COLO668 (cell line): ENCODE measurements around the gene HPSE2.
"Not testable (repeated sequence)": the region's sequence is repeated elsewhere in the genome, so short reads cannot be mapped to it uniquely, and the experiment has no call there.

ENCODE experiments used
- DNase-seq: peaks from one replicate; lab custom pipeline; 2025; ENCODE audit not compliant: unreplicated experiment; lab: John Stamatoyannopoulos, UW

Gene HPSE2

DNA sequence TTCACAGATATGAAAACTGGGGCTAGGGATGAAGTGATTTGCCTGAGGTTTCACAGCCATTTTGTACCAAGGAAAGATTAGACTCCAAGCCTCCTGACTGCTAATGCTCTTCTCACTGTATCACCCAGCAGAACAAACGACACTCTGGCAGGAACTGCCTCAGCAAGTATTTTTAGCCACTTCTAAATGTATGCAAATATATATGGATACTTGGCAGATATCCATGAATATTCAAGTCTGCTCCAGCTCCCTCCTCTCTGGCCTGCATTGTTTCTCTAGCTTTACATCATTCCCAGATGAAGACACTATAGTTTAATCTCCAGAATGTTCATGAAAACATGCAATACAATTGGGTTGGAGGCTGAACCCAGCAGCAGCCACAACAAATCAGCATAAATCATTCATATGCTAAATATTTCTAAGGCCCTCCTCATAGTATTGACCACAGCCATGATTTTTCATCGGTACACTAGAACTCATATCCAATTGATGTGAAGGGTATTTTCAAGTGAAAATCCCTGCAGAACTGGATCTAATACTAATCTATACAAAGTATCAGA lies 65.5 kb downstream of the HPSE2 start:
- DNase-seq: no peak

DNA sequence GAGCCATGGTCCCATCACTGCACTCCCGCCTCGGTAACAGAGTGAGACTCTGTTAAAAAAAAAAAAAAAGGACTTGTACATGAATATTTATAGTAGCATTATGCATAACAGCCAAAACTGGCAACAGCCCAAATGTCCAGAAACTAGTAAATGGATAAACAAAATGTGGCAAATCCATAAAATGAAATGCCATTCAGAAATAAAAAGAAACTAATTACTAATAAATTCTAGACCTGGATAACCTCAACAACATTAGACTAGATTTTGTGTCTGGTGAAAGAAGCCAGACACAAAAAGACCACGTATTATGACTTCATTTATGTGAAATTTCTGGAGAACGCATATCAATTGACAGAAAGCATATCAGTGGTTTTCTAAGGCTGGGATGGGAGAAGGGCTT lies 74.5 kb downstream of the HPSE2 start:
- DNase-seq: no peak

DNA sequence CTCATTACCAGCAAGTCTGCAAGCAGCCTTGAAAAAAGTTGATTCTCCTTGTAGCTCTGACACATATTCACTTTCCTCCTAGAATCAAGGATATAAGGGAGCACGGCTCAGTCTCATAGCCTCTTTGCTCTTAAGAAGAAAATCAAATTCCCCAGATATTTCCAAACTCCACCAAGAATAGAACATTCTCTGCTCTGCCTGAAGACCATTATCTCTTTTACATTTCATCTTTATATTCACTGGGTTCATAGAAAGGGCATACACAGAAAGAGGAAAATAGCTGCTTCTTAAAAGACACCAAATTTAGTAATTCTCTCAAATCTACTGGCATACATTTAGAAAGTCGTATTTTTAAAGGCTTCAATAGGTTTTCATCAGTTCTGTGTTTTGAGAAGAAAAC lies 92.0 kb downstream of the HPSE2 start:
- no peak for DNase-seq

DNA sequence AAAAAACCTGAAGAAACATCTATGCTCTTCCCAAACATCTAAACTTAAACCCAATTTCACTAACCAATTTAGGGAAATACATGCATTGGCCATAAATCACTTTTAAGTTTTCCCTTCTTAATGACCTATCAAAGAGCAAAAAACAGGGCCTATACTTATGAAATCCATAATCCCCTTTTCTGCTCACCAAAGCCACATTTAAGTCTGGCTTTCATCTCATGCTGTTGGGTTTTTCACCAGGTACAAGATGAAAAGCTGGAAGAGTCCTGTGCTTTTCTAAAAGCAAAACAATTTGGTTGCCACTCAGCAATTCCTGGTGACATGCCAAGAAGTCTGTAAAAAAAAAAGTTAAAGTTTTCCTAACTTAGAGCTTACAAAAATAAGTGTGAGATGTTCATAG lies 92.6 kb downstream of the HPSE2 start:
- no peak for DNase-seq

DNA sequence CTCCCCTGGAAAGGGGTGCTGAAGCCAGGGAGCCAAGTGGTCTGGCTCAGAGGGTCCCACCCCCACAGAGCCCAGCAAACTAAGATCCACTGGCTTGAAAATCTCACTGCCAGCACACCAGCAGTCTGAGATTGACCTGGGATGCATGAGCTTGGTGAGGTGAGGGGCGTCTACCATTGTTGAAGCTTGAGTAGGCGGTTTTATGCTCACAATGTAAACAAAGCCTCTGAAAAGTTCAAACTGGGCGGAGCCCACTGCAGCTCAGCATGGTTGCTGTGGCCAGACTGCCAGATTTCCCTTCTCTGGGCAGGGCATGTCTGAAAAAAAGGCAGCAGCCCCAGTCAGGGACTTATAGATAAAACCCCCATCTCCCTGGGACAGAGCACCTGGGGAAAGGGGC lies 102.8 kb downstream of the HPSE2 start:
- not testable (repeated sequence) for DNase-seq

DNA sequence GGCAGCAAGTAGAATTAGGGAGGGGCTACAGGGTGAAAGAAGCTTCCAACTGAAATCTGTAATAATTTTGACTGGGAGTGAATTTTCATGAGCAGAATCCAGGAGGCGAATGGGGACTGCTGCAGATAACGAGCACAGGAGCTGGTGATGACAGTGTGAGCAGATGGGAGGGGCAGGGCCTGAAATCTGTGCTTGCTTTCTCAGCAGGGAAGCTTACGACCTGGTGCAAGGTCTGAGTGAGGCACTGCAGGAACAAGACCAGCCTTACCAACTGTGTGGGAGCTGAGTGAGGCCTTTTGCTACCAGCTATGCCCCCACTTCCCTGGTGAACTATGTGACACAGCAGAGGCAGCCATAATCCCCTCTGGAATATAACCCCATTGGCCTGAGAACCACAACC lies 109.8 kb downstream of the HPSE2 start:
- no peak for DNase-seq

DNA sequence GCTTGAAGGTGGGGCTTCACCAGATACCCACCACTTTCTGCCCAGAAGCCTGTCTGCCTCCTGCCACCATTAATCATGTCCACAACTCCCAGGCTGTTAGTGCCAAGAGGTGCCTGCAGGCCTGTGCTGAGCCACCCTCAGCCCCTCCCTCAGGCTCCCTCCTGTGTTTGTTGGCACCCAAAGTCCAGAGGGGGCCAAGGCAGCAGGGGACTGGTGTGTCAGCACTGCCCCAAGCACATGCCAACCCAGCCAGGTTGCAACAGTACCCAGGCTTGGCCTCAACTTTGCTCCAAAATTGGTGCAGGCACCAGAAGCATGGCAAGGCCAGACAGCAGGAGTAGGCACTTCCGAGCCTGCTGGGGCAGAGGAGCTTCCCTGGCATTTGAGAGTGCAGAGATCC lies 111.3 kb downstream of the HPSE2 start:
- no peak for DNase-seq

DNA sequence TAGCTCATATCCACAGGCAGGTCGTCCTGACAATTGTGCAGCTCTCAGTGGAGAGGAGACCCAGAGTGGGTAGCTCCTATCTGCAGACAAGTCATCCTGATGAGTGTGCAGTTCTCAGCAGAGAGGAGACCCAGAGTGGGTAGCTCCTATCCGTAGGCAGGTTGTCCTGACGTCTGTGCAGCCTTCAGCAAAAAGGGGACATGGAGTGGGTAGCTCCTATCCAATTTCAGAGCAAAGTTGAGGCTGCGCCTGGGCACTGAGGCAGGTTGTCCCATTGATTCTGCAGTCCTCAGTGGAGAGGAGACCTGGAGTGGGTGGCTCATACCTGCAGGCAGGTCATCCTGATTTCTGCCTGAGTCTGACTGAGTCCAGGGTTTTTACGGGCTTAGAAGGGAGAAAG lies 111.8 kb downstream of the HPSE2 start:
- DNase-seq: no peak

DNA sequence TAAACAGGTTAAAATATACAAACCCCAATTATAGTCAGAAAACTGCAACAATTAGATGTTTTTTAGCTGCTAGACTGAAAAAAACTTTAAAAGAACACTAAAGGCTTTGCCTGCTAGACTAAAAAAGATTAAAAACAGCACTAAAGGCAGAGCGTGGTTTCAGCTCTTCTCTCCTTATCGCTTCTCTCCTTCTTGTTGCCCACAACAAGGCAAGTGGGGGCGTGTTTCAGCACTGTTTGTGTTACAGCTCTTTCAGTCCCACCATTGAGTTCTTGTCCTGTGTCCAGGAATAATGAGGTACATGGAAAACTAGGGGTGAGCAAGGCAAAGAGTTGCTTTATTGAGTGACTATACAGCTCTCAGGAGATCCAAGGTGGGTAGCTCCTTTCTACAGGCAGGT lies 112.3 kb downstream of the HPSE2 start:
- no peak for DNase-seq

DNA sequence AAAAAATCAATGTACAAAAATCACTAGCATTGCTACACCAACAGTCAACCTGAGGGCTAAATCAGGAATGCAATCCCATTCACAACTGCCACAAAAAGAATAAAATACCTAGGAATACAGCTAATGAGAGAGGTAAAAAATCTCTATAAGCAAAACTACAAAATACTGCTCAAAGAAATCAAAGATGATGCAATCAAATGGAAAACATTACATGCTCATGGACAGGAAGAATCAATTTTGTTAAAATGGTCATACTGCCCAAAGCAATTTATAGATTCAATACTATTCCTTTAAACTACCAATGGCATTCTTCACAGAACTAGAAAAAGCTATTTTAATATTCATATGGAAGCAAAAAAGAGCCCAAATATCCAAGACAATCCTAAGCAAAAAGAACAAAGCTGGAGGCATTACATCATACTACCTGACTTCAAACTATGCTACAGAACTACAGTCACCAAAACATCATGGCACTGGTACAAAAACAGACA lies 116.3 kb downstream of the HPSE2 start:
- DNase-seq: no peak

DNA sequence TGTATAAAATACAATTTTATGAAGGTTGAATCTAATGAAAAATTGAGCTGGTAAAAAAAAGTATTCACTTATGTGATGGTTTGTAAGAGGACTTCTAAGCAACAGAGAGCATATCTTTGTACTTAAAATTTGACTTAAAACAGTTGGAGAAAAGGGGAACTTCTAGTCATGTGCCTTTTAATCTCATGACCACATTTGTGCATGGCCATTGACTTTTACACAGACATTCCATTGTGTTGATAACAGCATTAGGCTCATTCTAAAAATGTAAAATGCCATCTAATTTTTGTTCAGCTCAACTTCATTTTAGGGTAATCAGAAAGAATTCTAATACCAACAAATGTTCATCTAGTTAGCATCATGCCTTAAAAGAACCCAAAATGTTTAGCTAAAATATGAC lies 119.9 kb downstream of the HPSE2 start:
- DNase-seq: no peak

DNA sequence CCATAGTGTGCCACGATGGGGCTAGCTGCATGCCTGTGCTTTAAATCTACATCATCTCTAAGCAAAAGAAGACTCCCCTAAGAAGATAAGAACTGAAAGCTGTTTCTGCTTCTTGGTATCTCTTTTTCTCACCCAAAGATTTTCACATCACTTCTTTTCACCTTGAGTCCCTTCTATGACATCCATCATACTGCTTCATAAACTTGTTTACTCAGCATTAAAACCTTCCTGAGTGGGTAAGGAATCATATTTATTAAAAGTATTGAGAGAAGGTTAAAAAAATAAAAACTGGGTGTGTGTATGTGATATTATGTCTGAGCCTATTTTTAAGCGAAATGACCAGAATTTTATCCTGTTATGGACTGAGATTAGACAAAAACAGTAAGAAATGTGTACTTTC lies 150.3 kb downstream of the HPSE2 start:
- no peak for DNase-seq

DNA sequence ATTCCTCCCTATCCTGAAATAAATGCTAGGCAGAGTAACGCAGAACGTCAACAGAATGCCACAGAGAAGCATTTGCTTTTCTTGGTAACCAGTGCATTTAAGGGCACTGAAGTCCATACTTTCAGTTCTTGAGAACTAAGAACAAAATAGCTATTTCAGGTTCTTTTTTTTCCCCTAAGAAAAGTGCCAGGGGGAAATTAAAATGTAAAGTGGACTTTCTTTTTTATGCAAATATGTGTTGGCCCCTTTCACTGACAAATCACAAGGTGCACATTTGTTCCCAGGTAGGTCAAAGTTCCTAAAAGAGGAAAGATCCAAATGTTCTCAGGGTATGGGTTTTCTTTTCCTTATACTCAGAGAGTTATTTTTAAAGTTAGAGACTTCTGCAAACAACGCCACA lies 151.5 kb downstream of the HPSE2 start:
- no peak for DNase-seq

DNA sequence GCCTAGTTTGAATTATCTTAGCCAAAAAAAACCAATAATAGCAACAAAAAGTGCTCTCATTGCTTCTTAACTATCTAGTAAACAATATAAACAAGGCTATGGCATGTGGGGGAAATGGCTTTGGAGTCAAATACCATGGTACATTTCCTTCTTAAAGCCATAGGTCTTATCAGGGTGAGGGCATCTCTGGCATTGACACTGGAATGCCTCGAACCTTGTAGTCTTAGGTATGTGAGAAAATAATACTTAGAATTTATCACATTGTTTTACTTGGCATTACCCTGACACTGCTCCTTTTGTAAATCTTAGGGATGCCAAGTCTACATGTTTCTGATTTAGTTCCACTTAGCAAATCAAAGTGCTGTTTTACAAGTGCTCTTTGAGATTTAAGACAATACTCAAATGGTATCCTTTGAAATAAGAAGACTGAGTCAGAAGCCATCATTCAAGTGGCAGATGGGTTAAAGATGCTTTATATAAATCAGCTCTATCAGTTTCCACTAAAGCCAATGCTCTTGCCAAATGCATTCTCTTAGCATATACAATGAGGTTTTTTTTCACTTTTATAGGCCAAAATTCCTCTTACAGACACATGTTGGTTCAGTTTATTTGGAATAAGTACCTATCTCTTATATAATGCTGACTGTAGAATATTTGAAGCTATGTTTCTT lies 155.2 kb downstream of the HPSE2 start:
- DNase-seq: no peak

DNA sequence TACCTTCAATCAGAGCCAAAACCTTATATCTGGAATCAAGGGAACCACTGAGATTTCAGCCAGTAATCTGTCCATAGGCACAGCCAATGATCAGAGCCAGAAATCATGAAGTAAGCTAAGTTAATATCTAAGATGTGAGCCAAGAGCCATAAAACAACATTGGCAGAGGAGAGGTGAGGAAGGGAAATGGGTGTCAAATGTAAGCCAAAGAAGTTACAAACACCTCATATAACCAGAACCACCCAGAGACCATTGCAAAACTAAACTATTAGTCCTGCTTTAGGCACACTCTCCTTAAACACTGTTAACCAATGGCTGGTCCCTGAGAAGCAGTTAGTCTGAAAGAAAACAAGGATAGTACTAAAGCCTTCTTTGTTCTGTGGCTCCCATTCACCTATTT lies 173.1 kb downstream of the HPSE2 start:
- no peak for DNase-seq

DNA sequence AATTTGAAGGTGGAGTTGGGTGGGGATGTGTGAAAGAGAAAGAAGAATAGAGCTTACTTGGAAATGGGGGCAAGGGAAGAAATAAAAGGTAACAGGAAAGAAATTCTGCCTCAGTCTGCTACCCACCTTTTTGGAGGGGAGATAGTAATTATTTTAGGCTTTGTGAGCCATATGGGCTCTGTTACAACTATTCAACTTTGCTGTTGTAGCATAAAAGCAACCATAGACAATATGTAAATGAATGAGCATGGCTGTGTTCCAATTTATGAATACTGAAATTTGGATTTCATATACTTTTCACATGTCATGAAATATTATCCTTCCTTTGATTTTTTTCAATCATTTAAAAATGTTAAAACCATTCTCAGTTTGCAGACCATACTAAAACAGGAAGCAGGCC lies 176.9 kb downstream of the HPSE2 start:
- DNase-seq: no peak

DNA sequence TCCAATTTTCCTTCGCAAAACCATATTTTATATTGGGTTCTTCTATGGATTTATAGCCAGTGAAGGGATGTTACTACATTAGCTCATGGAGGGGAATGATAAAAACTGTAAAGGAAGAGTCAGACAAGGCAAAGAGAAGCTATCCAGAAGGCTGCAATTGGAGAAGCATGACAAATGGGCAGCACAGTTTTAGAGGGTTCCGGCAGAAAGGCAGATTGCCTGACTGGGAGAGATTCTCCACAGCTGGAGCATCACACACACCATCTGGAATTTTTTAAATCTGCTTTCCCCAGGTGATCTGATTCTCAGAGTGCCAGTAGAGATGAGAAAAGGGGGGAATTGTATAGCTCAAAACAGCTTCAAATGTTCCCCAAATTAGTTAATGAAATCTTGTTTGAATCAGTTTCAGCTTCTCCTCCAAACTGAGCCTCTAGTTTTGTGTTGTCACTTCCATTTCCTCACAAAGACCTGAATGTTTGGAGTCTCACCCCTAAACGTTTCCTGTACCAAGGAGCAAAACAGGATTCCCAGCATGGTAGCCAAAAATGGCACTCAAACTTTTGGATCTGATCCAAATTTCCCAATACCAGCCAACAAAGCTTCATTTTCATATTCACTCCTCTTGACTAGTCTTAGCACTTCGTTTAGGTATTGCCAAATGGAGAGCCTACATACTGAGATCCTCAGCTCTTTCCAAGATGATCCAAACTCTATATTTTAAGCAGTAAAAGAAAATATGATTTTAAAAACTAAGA lies 177.5 kb downstream of the HPSE2 start:
- DNase-seq: no peak

DNA sequence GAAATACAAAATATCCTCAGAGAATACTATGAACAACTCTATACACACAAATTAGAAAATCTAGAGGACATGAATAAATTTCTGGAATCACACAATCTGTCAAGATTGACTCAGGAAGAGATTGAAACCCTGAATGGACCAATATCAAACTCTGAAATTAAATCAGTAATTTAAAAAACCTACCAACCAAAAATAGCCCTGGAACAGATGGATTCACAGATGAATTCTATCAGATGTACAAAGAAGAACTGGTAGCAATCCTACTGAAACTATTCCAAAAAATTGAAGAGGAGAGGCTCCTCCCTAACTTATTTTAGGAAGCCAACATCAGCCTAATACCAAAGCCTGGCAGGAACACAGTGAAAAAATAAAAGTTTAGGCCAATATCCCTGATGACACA lies 190.0 kb downstream of the HPSE2 start:
- no peak for DNase-seq

DNA sequence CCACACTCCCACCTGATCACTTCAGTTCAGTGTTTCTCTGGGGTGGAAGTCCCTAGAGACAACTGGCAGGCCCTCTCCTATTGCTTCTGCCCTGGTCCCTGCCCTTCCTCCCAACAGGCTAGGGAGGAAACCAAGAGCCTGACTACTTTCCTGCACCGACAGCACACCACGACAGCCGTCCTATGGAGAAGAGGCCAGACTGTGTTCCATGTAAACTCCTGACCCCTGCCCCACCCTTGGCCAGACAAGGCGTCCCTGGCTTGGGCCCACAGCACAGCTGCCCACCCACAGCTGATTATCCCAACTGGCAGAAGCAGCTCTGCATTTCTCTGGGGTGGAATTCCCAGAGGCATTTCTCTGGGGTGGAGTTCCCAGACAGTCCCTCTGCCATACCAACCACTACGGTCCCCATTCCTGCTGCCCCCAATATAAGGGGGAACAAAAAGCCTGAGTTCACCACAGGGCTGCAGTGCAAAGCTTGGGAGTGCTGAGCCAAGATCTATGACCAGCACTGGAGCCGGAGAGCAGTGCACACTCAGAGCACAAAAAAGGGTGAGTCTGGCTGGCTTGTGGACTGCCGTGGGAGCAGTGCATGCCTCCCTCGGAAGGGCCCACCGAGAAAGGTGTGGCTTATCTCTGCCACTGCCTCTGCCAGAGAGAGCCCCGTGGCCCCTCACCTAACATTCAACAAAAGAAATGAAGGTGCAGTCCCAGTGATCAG lies 193.4 kb downstream of the HPSE2 start:
- no peak for DNase-seq

DNA sequence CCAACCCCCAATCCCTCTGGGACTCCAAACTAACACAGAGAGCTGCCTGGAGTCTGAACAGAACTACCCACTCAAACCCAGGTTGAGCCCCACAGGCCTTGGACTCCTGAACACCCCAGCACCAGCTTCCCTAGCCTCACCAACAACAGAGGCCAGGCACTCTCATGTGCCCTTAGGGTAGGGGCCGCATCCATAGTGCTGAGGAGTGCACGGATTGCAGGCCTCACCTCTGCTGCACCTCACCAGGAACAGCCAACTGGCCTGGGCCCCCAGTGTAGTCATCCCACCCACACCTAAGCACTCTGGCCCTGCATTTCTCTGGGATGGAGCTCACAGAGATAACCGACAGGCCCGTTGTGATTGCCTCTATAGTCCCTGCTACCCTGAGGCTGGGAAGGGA lies 194.2 kb downstream of the HPSE2 start:
- DNase-seq: no peak

DNA sequence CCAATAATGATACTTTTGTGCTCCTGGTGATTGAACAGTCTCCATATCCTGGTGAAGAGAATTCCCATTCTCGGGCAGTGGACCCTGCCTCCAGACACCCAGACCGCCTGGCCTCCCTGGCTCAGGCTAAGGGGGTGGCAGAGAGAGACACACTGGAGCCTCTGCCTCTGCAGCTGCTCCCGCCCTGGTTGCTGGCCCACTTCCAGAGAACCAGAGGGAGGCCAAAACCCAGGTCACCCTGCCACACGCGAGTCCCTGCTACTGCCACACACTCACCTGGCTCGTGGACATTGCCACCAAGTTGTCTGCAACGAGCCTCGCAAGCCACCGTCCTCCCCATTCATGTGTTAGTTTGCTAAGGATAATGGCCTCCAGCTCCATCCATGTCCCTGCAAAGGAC lies 221.8 kb downstream of the HPSE2 start:
- DNase-seq: no peak

DNA sequence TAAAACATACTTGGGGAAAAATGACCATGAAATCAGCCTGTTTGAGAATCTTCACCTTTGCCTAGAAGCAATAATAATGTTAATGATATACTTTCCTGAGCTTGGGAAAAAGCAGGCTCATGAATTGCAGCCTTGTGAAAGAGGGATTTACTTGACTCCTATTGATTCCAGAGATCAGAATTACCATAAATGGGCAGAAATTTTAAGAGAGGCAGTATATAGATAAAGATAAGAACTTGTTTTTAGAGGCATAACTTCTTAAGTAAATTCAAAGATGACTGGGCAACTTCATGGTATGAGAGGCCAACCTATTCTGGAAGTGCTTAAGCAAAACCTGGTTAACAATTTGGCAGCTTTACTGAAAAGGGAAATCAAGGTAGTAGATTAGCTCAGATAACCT lies 225.4 kb downstream of the HPSE2 start:
- DNase-seq: no peak
